Neural crest cell (in vitro differentiated cells): ENCODE results near the gene SLC1A3. TPM values are rescaled to one million over a fixed set of nuclear protein-coding genes. Genes with fewer than 3 reads are reported as not detected.

Source experiments
- DNase-seq: peaks from one replicate; pipeline ENCODE4 v3.0.0; 2021; ENCODE audit warnings: low read depth, mixed read lengths, low spot score
- H3K27ac Mint-ChIP-seq: one replicate; pipeline ENCODE4 v1.8.0; 2021; ENCODE audit warnings: mild to moderate bottlenecking, mixed read lengths; ENCODE audit not compliant: unreplicated experiment
- H3K27me3 Mint-ChIP-seq: 2 replicates; pipeline ENCODE4 v1.8.0; 2021; ENCODE audit warnings: low read depth, mild to moderate bottlenecking, mixed read lengths
- H3K36me3 Mint-ChIP-seq: 2 replicates; pipeline ENCODE4 v1.8.0; 2021; ENCODE audit warnings: low read depth, mild to moderate bottlenecking, mixed read lengths
- H3K4me1 Mint-ChIP-seq: 2 replicates; pipeline ENCODE4 v1.8.0; 2021; ENCODE audit warnings: mixed read lengths
- H3K4me3 Mint-ChIP-seq: one replicate; pipeline ENCODE4 v1.8.0; 2021; ENCODE audit warnings: mild to moderate bottlenecking, mixed read lengths
- H3K9me3 Mint-ChIP-seq: 2 replicates; pipeline ENCODE4 v1.8.0; 2021; ENCODE audit warnings: mixed read lengths
- CTCF ChIP-seq: fragments of 200-600 bp; sonication (generic); conservative IDR thresholded peaks from 2 replicates; pipeline ENCODE4 v1.5.0; 2021; ENCODE audit warnings: antibody characterized with exemption, mild to moderate bottlenecking
- total RNA-seq: library from RNA; stranded (reverse); gene quantifications from 2 replicates; pipeline ENCODE4 v1.2.1, GENCODE V29; 2021

The SLC1A3 gene
- total RNA-seq, 1 donor from 2014 or later: 26.5 TPM

GRCh38 chr5:36635721-36636390 is 29.4 kb downstream of the SLC1A3 start:
- no peaks in the 10 kb centered on the region for H3K27me3 Mint-ChIP-seq
- no peak for TF ChIP-seq CTCF

GRCh38 chr5:36637101-36637500 is 30.7 kb downstream of the SLC1A3 start:
- no peak overlapping the region for H3K27ac Mint-ChIP-seq
- H3K27me3 Mint-ChIP-seq: no peaks in the 10 kb centered on the region
- peaks cover 6% of the 10 kb centered on the region for H3K4me1 Mint-ChIP-seq
- no peak for DNase-seq
- no peaks in the 10 kb centered on the region for H3K9me3 Mint-ChIP-seq
- TF ChIP-seq CTCF: no peak
- no peak overlapping the region for H3K4me3 Mint-ChIP-seq
- H3K36me3 Mint-ChIP-seq: peaks cover 8% of the 10 kb centered on the region

More at GRCh38 chr5:36635721-36636390, 29.4 kb downstream of the SLC1A3 start:
- Mint-ChIP-seq H3K27ac (no peak overlapping the region), H3K4me1 (peaks cover 6% of the 10 kb centered on the region), H3K9me3 (no peaks in the 10 kb centered on the region), H3K36me3 (peaks cover 8% of the 10 kb centered on the region), H3K4me3 (no peak overlapping the region)
- no peak for DNase-seq

- Mint-ChIP-seq H3K27ac (no peak overlapping the region), H3K36me3 (peaks cover 8% of the 10 kb centered on the region), H3K27me3 (no peaks in the 10 kb centered on the region), H3K4me3 (no peak overlapping the region), H3K9me3 (no peaks in the 10 kb centered on the region), H3K4me1 (peaks cover 6% of the 10 kb centered on the region)
- TF ChIP-seq CTCF: no peak
- DNase-seq: no peak
Observed at GRCh38 chr5:36637516-36637915, 31.1 kb downstream of the SLC1A3 start.

- Mint-ChIP-seq H3K9me3 (no peaks in the 10 kb centered on the region), H3K36me3 (peaks cover 8% of the 10 kb centered on the region), H3K4me1 (peaks cover 6% of the 10 kb centered on the region), H3K4me3 (no peak overlapping the region), H3K27ac (no peak overlapping the region), H3K27me3 (no peaks in the 10 kb centered on the region)
- TF ChIP-seq CTCF: no peak
- no peak for DNase-seq
Observed at GRCh38 chr5:36638056-36638455, 31.6 kb downstream of the SLC1A3 start.

GRCh38 chr5:36640949-36641348 is 34.5 kb downstream of the SLC1A3 start:
- Mint-ChIP-seq H3K36me3 (no peaks in the 10 kb centered on the region), H3K4me1 (peaks cover 6% of the 10 kb centered on the region), H3K4me3 (no peak overlapping the region), H3K9me3 (no peaks in the 10 kb centered on the region), H3K27me3 (no peaks in the 10 kb centered on the region), H3K27ac (no peak overlapping the region)
- TF ChIP-seq CTCF: no peak
- no peak for DNase-seq
